Ovary (tissue), 9 donors: Measurements from ENCODE around the gene CDCP2. TPM values are rescaled to one million over a fixed set of nuclear protein-coding genes. Genes with fewer than 3 reads are reported as not detected.

Experiments used
- DNase-seq, 5 donors: peaks; one replicate each; pipeline ENCODE4 v3.0.0-alpha.2; 2019 to 2020
- H3K27ac ChIP-seq, 2 donors: fragments of 200-600 bp; one replicate each; pipeline versions ENCODE4 v1.5.1 to v1.8.0; 2019 to 2022
- H3K27me3 ChIP-seq: fragments of 200-600 bp; one replicate; pipeline ENCODE4 v1.8.0; 2022
- H3K36me3 ChIP-seq: fragments of 200-600 bp; sonication (generic); one replicate; pipeline ENCODE4 v1.5.1; 2019
- H3K4me1 ChIP-seq: one replicate; pipeline ENCODE4 v1.8.1; 2013; ENCODE audit warnings: mild to moderate bottlenecking, moderate library complexity; ENCODE audit not compliant: insufficient read depth
- H3K4me3 ChIP-seq: fragments of 200-600 bp; sonication (generic); one replicate; pipeline ENCODE4 v1.5.1; 2017
- H3K9me3 ChIP-seq, 2 donors: fragments of 200-600 bp in 1 of 2; sonication (generic) in 1 of 2; one replicate each; pipeline versions ENCODE4 v1.5.1 to v1.8.1; 2013 to 2019; ENCODE audit warnings: mild to moderate bottlenecking in 1 of 2, moderate library complexity in 1 of 2
- CTCF ChIP-seq, 3 donors: fragments of 450-650 bp in 2 of 3; fragments of 200-600 bp in 1 of 3; IDR thresholded peaks; one replicate each; pipeline versions ENCODE4 v1.5.1 to v1.8.0; 2016 to 2022; ENCODE audit warnings: antibody characterized with exemption in 3 of 3, mild to moderate bottlenecking in 1 of 3
- EP300 ChIP-seq: sonication (generic); formaldehyde crosslinking; IDR thresholded peaks from one replicate; pipeline ENCODE4 v1.6.1; 2017; ENCODE audit warnings: antibody characterized with exemption
- POLR2A ChIP-seq: fragments of 450-650 bp; IDR thresholded peaks from one replicate; pipeline ENCODE4 v1.6.1; 2017; ENCODE audit warnings: antibody characterized with exemption, mild to moderate bottlenecking, moderate library complexity
- WGBS, 3 donors: extraction: QIAGEN DNeasy Blood & Tissue Kit in 1 of 3; methylation state at CpG; one replicate each; pipeline versions ENCODE4 v1.1.5 to v1.1.7; 2013 to 2017; 5-methylcytosine and 5-hydroxymethylcytosine counted together
- intact Hi-C, 4 donors: fragments of 100-400 bp; cut with DNase I; formaldehyde crosslinking; loops; one replicate each; pipeline versions ENCODE4 v1.11.0 to v1.15.1; 2022 to 2023
- polyA plus RNA-seq, 2 donors: library from polyadenylated mRNA; stranded (reverse); fragments of 200-250 nt in 1 of 2; fragments of 350-450 nt in 1 of 2; fragmentation: Illumina TruSeq in 1 of 2; extraction: RNeasy Lipid Tissue Mini Kit (QIAGEN cat#74804) in 1 of 2; gene quantifications; one replicate each; pipeline ENCODE4 v1.2.3, GENCODE V29; 2013 to 2014
- total RNA-seq, 7 donors: library from RNA; depleted of rRNA in 2 of 7; stranded (reverse); fragments of >200 nt in 2 of 7; fragmentation: NEBNext Ultra II Directional in 3 of 7; extraction: Animal tissue kit (Norgen Biotek cat#: 25700) in 3 of 7; gene quantifications; one replicate each; pipeline versions ENCODE4 v1.1.0 to v1.2.4, GENCODE V29; 2016 to 2023
- donor health status: DM: no; HTN: no; CAD: no; lungs with moderate emphysema.
- donor health status: DM: no; HTN: no; CAD: no.
- donor health status: Bipolar disorder and iron deficiency.
- donor health status: DM: yes; HTN: yes; CAD: no.
- donor health status: DM: no; HTN: no; CAD: no.
- donor health status: DM: yes; HTN: yes; CAD: no.

The CDCP2 gene
- total and polyA plus RNA-seq, 9 donors = 0.04 to 0.34 (median 0.15) TPM; not detected in 6

DNA sequence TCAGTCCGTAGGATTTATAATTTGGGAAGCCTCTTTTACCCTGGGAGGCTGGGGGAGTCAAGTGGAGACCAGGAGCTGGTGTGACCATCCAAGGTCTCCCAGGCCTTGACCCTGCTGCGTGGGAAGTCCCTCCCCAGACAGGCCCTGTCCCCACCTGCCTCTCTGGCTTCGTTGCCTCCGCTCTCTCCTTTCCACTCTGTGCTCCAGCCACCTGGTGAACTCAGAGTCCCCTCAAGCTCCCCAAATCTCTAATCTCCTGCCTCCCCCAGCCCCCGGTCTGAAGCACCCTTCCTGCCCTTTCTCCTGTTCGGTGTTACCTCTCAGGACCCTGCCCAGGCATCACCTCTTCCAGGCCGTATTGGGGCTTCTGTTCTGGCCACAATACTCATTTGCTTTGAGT, 27.9 kb downstream of the CDCP2 start:
- intact Hi-C loops = loop anchor here (5.0 to 10.0 kb wide), 6 partner anchors 147 to 367 kb away; partner anchors contain the start of gene SSBP3 (in 3 of the 4)
- no peaks in the 10 kb centered on the region for H3K27me3 ChIP-seq
- WGBS, 3 donors = 83 to 91% (median 88%) methylated on average over 7 of the region's 7 CpGs
- H3K4me3 ChIP-seq = no peak overlapping the region
- no peaks in the 10 kb centered on the region for H3K9me3 ChIP-seq
- DNase-seq = peak in 1 of 5 donors; percentile 20
- H3K36me3 ChIP-seq = no peaks in the 10 kb centered on the region
- H3K4me1 ChIP-seq = peaks cover 4% of the 10 kb centered on the region
- no peak for TF ChIP-seq EP300
- TF ChIP-seq POLR2A = no peak
- TF ChIP-seq CTCF (IDR thresholded peaks at IDR 0.05) = no peak
- no peak overlapping the region for H3K27ac ChIP-seq

GRCh38 chr1:54124472-54124871, 28.3 kb downstream of the CDCP2 start:
- TF ChIP-seq CTCF (IDR thresholded peaks at IDR 0.05) = no peak
- no peak for TF ChIP-seq EP300
- no peak for TF ChIP-seq POLR2A
- peaks cover 4% of the 10 kb centered on the region for H3K4me1 ChIP-seq
- intact Hi-C loops = loop anchor here (5.0 to 10.0 kb wide), 6 partner anchors 148 to 368 kb away; partner anchors contain the start of gene SSBP3 (in 3 of the 4)
- whole genome bisulfite sequencing, 3 donors = 61 to 65% (median 64%) methylated on average over 9 of the region's 9 CpGs
- peak in 1 of 5 donors; percentile 32 for DNase-seq
- H3K27ac ChIP-seq = no peak overlapping the region
- H3K36me3 ChIP-seq = no peaks in the 10 kb centered on the region
- no peak overlapping the region for H3K4me3 ChIP-seq
- no peaks in the 10 kb centered on the region for H3K9me3 ChIP-seq
- H3K27me3 ChIP-seq = no peaks in the 10 kb centered on the region

- no peaks in the 10 kb centered on the region for H3K36me3 ChIP-seq
- TF ChIP-seq EP300 (no peak), POLR2A (no peak), CTCF (IDR thresholded peaks at IDR 0.05) (no peak)
- intact Hi-C loops = loop anchor here (5.0 to 10.0 kb wide), 6 partner anchors 149 to 369 kb away; partner anchors contain the start of gene SSBP3 (in 3 of the 4)
- H3K27ac ChIP-seq = no peak overlapping the region
- H3K4me1 ChIP-seq = peaks cover 4% of the 10 kb centered on the region
- H3K27me3 ChIP-seq = no peaks in the 10 kb centered on the region
- peak in 1 of 5 donors; percentile 35 for DNase-seq
- WGBS, 3 donors = 90 to 94% (median 93%) methylated on average over 8 of the region's 8 CpGs
- H3K4me3 ChIP-seq = no peak overlapping the region
- H3K9me3 ChIP-seq = no peaks in the 10 kb centered on the region
Observed at GRCh38 chr1:54122992-54123391, 29.8 kb downstream of the CDCP2 start.

GRCh38 chr1:54122135-54122751, 30.6 kb downstream of the CDCP2 start:
- Histone ChIP-seq H3K36me3 (no peaks in the 10 kb centered on the region), H3K27ac (no peak overlapping the region), H3K9me3 (no peaks in the 10 kb centered on the region), H3K4me1 (peaks cover 4% of the 10 kb centered on the region), H3K27me3 (no peaks in the 10 kb centered on the region), H3K4me3 (no peak overlapping the region)
- 62 to 78% (median 74%) methylated on average over 14 of the region's 14 CpGs for WGBS, 3 donors
- TF ChIP-seq EP300 (no peak), CTCF (IDR thresholded peaks at IDR 0.05) (no peak), POLR2A (no peak)
- DNase-seq = peak in 1 of 5 donors; percentile 42
- intact Hi-C loops = loop anchor here (5.0 to 10.0 kb wide), 6 partner anchors 150 to 370 kb away; partner anchors contain the start of gene SSBP3 (in 3 of the 4)
